Activated CD8-positive, alpha-beta T cell treated with anti-CD3 and anti-CD28 coated beads, Interleukin-2, amount 10 ng/mL, durations not matched to agents 7 days and 5 days (primary cell): ENCODE results near the gene C1QTNF8. TPM values are rescaled to one million over a fixed set of nuclear protein-coding genes. Genes with fewer than 3 reads are reported as not detected.

Experiments used
- ATAC-seq: fragments of 150-1000 bp; cut with Tn5 transposase; one replicate; pipeline ENCODE4 v1.10.0; 2021; ENCODE audit warnings: moderate library complexity
- CTCF ChIA-PET: fragments of 350-600 bp; sonication (Branson Sonifier 250); formaldehyde crosslinking; loops from one replicate; lab custom pipeline; 2021; ENCODE audit warnings: antibody characterized with exemption; lab: Charles Lee
- POLR2A ChIA-PET: fragments of 350-600 bp; sonication (Branson Sonifier 250); formaldehyde crosslinking; loops from one replicate; lab custom pipeline; 2021; ENCODE audit warnings: antibody characterized with exemption; lab: Charles Lee
- DNase-seq: peaks from one replicate; pipeline ENCODE4 v3.0.0-alpha.2; 2020
- H3K27ac Mint-ChIP-seq: one replicate; pipeline ENCODE4 v1.8.0; 2021; ENCODE audit warnings: mild to moderate bottlenecking, mixed read lengths
- H3K27me3 Mint-ChIP-seq: one replicate; pipeline ENCODE4 v1.8.0; 2021; ENCODE audit warnings: low read depth, mixed read lengths
- H3K36me3 Mint-ChIP-seq: one replicate; pipeline ENCODE4 v1.8.0; 2021; ENCODE audit warnings: low read depth, mixed read lengths
- H3K4me1 Mint-ChIP-seq: one replicate; pipeline ENCODE4 v1.8.0; 2021; ENCODE audit warnings: low read depth, mixed read lengths
- H3K4me3 Mint-ChIP-seq: one replicate; pipeline ENCODE4 v1.8.0; 2021; ENCODE audit warnings: mild to moderate bottlenecking, mixed read lengths
- H3K9me3 Mint-ChIP-seq: one replicate; pipeline ENCODE4 v1.8.0; 2022; ENCODE audit warnings: mixed read lengths; ENCODE audit not compliant: insufficient read depth
- total RNA-seq, 2 experiments: library from RNA; stranded (reverse); gene quantifications; one replicate each; pipeline ENCODE4 v1.2.3, GENCODE V29; 2021

Gene C1QTNF8
- total RNA-seq, 2 experiments from 2014 or later, result not detected

- no peak overlapping the region for H3K27ac Mint-ChIP-seq
- H3K4me1 Mint-ChIP-seq, result no peaks in the 10 kb centered on the region
- DNase-seq, result no peak
- H3K36me3 Mint-ChIP-seq, result no peaks in the 10 kb centered on the region
- ChIA-PET CTCF (no interaction called here), POLR2A (no interaction called here)
- H3K9me3 Mint-ChIP-seq, result no peaks in the 10 kb centered on the region
- ATAC-seq, result no peak
- no peak overlapping the region for H3K4me3 Mint-ChIP-seq
- H3K27me3 Mint-ChIP-seq, result no peaks in the 10 kb centered on the region
Observed at GRCh38 chr16:1134776-1135458, 38.9 kb upstream of the C1QTNF8 start.

DNA sequence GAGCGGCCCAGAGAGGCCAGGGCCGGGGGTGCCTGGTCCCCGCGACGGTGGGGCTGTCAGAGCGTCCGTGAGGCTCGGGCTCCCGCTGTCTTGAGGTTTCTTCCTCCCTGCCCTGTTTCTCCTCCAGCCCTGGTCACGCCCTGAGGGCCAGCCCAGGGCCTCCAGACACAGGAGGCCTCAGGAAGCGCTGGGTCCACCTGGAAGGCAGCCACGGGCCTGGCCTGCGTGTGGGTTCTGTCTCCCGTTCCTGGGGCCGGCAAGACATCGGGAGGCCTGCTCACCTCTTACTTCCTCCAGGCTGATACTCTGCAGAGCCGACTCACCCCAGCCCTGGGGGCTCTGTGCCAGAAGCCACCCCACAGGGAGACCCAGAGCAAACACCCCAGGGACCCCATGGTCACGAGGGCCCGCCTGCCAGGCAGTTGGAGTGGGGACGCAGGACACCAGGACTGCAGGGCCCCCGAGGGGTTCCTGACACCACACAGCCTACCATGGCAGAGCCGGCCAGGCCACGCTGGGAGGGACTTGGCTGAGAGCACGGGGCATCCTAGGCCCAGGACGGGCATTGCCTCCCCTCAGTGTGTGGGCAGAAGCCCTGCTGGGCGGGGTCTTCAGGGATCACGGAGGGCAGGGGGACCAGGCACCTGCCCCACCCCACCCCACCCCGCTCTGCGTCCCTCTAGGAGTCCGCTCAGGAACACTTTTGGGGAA, 37.9 kb upstream of the C1QTNF8 start:
- H3K9me3 Mint-ChIP-seq, result no peaks in the 10 kb centered on the region
- H3K27ac Mint-ChIP-seq, result no peak overlapping the region
- no peaks in the 10 kb centered on the region for H3K36me3 Mint-ChIP-seq
- CTCF ChIA-PET, result no interaction called here
- POLR2A ChIA-PET, result no interaction called here
- no peaks in the 10 kb centered on the region for H3K27me3 Mint-ChIP-seq
- H3K4me1 Mint-ChIP-seq, result no peaks in the 10 kb centered on the region
- DNase-seq, result no peak
- ATAC-seq, result no peak
- no peak overlapping the region for H3K4me3 Mint-ChIP-seq

DNA sequence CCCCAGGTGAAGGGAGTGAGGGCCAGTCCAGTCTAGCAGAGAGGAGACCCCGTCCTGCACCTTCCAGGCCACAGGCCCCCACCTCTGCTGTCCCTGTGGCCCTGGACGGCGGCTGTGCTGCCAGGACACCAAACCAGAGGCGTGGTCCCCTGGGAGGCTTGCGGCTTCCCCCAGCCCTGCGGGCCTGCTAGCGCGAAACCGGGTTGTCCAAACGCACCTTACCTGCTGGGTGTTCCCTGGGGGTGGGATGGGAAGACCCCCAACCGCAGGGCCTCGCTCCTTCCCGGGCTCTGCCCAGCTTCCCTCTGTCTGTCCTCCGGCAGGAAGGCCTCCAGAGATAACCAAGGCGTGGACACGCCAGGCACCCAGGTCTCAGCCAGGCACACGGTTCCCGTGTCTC, 37.2 kb upstream of the C1QTNF8 start:
- ChIA-PET CTCF (no interaction called here), POLR2A (no interaction called here)
- H3K27me3 Mint-ChIP-seq, result no peaks in the 10 kb centered on the region
- H3K27ac Mint-ChIP-seq, result no peak overlapping the region
- no peaks in the 10 kb centered on the region for H3K4me1 Mint-ChIP-seq
- ATAC-seq (no peak), DNase-seq (no peak)
- H3K4me3 Mint-ChIP-seq, result no peak overlapping the region
- no peaks in the 10 kb centered on the region for H3K9me3 Mint-ChIP-seq
- no peaks in the 10 kb centered on the region for H3K36me3 Mint-ChIP-seq

DNA sequence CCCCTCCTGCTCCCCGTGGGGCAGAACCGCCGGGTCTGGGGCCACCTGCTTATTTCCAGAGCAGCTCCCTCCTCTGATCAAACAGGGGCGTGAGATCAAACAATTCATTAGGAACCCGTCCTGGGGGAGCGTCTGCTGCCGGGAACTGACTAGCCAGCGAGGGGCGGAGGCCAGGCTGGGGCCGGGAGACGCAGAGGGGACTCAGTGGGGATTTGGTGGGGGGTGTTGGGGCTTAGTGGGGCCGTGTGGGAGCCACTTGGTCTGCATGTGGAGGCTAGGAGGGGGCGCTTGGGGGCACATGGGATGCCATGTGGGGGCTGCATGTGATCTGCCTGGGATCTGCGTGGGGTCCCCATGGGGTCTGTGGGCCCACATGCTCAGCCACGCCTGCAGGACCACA, 36.4 kb upstream of the C1QTNF8 start:
- no peaks in the 10 kb centered on the region for H3K9me3 Mint-ChIP-seq
- DNase-seq (no peak), ATAC-seq (no peak)
- CTCF ChIA-PET, result no interaction called here
- no peaks in the 10 kb centered on the region for H3K4me1 Mint-ChIP-seq
- POLR2A ChIA-PET, result no interaction called here
- H3K36me3 Mint-ChIP-seq, result no peaks in the 10 kb centered on the region
- no peak overlapping the region for H3K4me3 Mint-ChIP-seq
- no peak overlapping the region for H3K27ac Mint-ChIP-seq
- no peaks in the 10 kb centered on the region for H3K27me3 Mint-ChIP-seq

DNA sequence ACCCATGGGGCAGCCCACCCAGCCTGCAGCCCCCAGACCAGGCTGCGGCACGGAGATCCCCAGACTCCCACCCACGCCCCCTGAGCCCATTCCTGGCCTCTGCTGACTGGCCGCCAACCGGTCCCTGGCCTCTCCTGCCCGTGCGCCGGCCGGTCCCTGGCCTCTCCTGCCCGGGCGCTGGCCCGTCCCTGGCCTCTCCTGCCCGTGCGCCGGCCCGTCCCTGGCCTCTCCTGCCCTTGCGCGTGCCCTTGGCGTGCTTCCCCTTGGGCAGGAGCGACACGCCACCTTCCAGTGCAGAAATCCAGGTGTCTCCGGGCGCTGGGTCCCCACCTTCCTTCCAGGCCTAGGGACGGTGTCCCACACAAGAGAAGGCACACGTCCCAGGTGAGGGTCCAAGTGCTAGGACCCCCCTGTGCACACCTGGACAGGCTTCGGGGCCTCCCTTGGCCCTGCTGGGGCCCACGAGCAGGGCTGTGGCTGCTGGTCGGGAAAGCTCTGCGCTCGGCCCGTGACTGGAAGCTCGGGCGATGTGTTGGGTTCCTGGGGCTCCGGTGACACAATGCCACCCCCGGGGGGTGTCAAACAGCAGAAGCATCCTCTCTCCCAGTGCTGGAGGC, 35.4 kb upstream of the C1QTNF8 start:
- POLR2A ChIA-PET, result no interaction called here
- Mint-ChIP-seq H3K4me3 (no peak overlapping the region), H3K27ac (no peak overlapping the region), H3K9me3 (no peaks in the 10 kb centered on the region), H3K36me3 (no peaks in the 10 kb centered on the region), H3K27me3 (no peaks in the 10 kb centered on the region), H3K4me1 (no peaks in the 10 kb centered on the region)
- DNase-seq (no peak), ATAC-seq (no peak)
- CTCF ChIA-PET, result no interaction called here

GRCh38 chr16:1130382-1130781, 34.3 kb upstream of the C1QTNF8 start:
- no peaks in the 10 kb centered on the region for H3K27me3 Mint-ChIP-seq
- no peak for ATAC-seq
- no peak for DNase-seq
- ChIA-PET POLR2A (no interaction called here), CTCF (no interaction called here)
- H3K4me3 Mint-ChIP-seq, result no peak overlapping the region
- no peaks in the 10 kb centered on the region for H3K9me3 Mint-ChIP-seq
- no peaks in the 10 kb centered on the region for H3K4me1 Mint-ChIP-seq
- no peaks in the 10 kb centered on the region for H3K36me3 Mint-ChIP-seq
- H3K27ac Mint-ChIP-seq, result no peak overlapping the region

GRCh38 chr16:1129106-1129960, 33.3 kb upstream of the C1QTNF8 start:
- DNase-seq, result no peak
- H3K9me3 Mint-ChIP-seq, result no peaks in the 10 kb centered on the region
- H3K27ac Mint-ChIP-seq, result no peak overlapping the region
- no peaks in the 10 kb centered on the region for H3K36me3 Mint-ChIP-seq
- H3K4me1 Mint-ChIP-seq, result no peaks in the 10 kb centered on the region
- CTCF ChIA-PET, result no interaction called here
- no peak overlapping the region for H3K4me3 Mint-ChIP-seq
- POLR2A ChIA-PET, result no interaction called here
- ATAC-seq, result no peak
- no peaks in the 10 kb centered on the region for H3K27me3 Mint-ChIP-seq

- H3K36me3 Mint-ChIP-seq, result no peaks in the 10 kb centered on the region
- DNase-seq, result no peak
- no peak overlapping the region for H3K4me3 Mint-ChIP-seq
- no peak for ATAC-seq
- no peaks in the 10 kb centered on the region for H3K27me3 Mint-ChIP-seq
- CTCF ChIA-PET, result no interaction called here
- H3K27ac Mint-ChIP-seq, result no peak overlapping the region
- H3K9me3 Mint-ChIP-seq, result no peaks in the 10 kb centered on the region
- no peaks in the 10 kb centered on the region for H3K4me1 Mint-ChIP-seq
- POLR2A ChIA-PET, result no interaction called here
Observed at GRCh38 chr16:1127971-1128715, 32.1 kb upstream of the C1QTNF8 start.

DNA sequence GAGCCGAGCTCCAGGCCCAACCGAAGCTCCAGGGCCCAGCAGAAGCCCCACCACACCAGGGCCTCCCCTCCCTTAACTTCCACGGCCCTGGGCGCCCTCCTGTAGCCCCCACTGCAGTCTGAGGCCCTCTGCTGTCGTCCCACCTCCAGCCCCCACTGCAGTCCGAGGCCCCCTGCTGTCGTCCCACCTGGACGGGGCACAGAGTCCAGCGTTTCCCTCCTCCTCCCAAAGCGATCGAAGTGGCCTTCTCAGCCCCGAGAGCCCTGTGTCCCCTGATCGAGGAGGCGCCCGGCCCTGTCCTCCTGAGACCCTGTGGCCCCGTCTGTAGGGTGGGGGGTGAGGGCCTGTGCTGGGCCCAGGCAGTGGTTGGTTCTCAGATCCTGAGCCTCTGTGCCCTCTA, 31.1 kb upstream of the C1QTNF8 start:
- Mint-ChIP-seq H3K27me3 (no peaks in the 10 kb centered on the region), H3K27ac (no peak overlapping the region), H3K4me1 (no peaks in the 10 kb centered on the region), H3K9me3 (no peaks in the 10 kb centered on the region), H3K4me3 (no peak overlapping the region), H3K36me3 (no peaks in the 10 kb centered on the region)
- DNase-seq (no peak), ATAC-seq (no peak)
- CTCF ChIA-PET, result no interaction called here
- POLR2A ChIA-PET, result no interaction called here

GRCh38 chr16:1126586-1126985, 30.5 kb upstream of the C1QTNF8 start:
- POLR2A ChIA-PET, result no interaction called here
- no peaks in the 10 kb centered on the region for H3K9me3 Mint-ChIP-seq
- no peaks in the 10 kb centered on the region for H3K27me3 Mint-ChIP-seq
- no peaks in the 10 kb centered on the region for H3K36me3 Mint-ChIP-seq
- H3K27ac Mint-ChIP-seq, result no peak overlapping the region
- CTCF ChIA-PET, result no interaction called here
- ATAC-seq, result no peak
- H3K4me1 Mint-ChIP-seq, result no peaks in the 10 kb centered on the region
- DNase-seq, result no peak
- H3K4me3 Mint-ChIP-seq, result no peak overlapping the region

DNA sequence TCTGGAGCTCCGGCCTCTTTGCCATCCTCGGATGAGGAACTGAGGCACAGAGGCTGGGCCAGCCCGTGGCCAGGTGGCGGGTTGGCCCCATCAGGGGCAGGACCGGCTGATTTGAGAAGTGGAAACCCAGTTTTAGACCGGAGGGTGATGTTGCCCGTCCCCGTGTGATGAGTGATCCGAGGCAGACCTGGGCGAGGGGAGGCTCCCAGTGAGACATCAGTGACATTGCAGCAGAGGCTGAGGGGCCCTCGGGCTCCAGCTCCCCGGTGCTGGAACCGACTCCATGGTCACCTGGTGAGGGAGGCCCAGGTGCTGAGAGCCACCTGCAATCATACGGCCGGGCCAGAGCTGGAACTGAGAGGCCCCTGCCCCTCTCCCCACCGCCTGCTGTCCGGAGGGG, 30.0 kb upstream of the C1QTNF8 start:
- Mint-ChIP-seq H3K36me3 (no peaks in the 10 kb centered on the region), H3K9me3 (no peaks in the 10 kb centered on the region), H3K27ac (no peak overlapping the region), H3K27me3 (no peaks in the 10 kb centered on the region), H3K4me1 (no peaks in the 10 kb centered on the region), H3K4me3 (no peak overlapping the region)
- ChIA-PET CTCF (no interaction called here), POLR2A (no interaction called here)
- DNase-seq, result no peak
- no peak for ATAC-seq
